Erythroblast (primary cell): ENCODE measurements around the gene TIGD6.
"Not testable (repeated sequence)": the region's sequence is repeated elsewhere in the genome, so short reads cannot be mapped to it uniquely, and the experiment has no call there.

Source experiments
- DNase-seq, 2 experiments: peaks; one replicate each; lab custom pipeline; 2025; lab: John Stamatoyannopoulos, UW
- GATA1 ChIP-seq: IDR thresholded peaks from 2 replicates; pipeline ENCODE4 v1.6.1; 2011; ENCODE audit warnings: low read depth, mild to moderate bottlenecking, control low read depth, low read length, moderate library complexity
- POLR2A ChIP-seq: IDR thresholded peaks from 2 replicates; pipeline ENCODE4 v1.6.1; 2011; ENCODE audit warnings: mild to moderate bottlenecking, low read length

Gene TIGD6

DNA sequence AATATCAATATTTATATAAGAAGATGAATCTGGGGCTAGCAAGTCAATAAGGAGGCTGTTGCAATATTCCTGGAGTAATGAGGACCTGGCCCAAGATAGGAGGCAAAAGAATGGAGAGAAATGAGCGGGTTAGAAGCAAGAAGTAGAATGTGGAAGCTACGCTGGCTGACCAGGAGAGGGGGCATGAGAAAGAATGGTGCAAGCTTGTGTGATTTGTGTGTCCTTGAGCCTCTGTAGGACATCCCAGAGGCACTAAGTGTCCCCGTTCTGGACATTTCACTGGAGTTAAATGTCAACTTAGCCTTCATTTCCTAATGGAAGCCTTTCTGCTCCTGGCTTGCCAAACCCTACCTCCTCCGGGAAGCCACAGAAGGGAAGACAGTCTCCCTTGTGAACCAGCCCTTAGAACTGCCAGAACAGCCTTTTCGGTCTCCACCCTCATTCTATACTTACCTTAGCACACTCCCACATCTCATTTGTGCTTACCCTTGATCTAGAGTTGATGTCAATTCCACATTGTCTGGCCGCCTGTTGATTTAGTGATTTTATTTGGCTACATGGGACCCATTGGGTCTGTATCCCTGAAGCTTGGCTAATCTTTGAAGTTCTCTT, 49.2 kb downstream of the TIGD6 start:
- TF ChIP-seq POLR2A (no peak), GATA1 (no peak)
- no peak for DNase-seq

DNA sequence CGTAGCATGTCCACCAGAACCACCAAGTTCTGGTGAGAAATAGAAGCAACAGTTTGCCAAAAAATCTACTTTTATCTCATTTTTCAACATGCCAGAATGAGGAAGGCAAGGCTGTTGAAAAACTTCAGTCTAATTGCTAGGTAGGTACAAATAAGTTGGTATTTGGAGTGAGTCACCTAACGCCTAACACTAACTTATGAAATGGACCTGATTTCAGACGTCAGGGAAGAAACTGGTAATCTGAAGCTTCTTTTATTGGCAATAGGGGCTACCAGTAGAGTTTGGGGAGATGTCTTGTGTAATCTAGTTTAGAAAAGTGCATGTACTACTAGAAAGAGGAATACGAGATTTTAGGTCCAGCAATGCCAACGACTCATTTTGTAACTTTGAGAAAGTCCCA, 51.5 kb downstream of the TIGD6 start:
- DNase-seq = no peak
- no peak for TF ChIP-seq POLR2A

- no peak for DNase-seq
- TF ChIP-seq POLR2A (no peak), GATA1 (no peak)
Observed at GRCh38 chr5:149946118-149946517, 54.3 kb downstream of the TIGD6 start.

DNA sequence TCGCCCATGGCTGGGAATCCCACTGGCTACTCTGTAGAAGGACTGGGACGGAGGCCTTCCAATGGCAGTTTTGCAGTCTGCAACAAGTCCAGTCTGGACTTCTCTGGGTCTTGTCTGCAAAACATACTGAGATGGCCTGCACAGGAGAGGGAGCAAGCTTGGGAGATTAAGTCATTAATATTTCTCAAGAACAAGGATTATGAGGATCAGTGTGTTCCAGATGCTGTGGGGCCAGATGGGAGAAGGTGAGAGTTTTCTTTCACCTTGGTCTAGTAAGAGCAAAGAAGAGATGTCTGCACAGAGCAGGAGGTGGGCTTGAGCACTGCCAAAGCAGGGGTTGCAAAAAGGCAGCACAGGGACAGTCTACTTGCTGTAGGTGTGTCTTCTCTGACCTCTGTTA, 55.8 kb downstream of the TIGD6 start, which contains the start of gene PDE6A:
Gene PDE6A (minus strand): TSS at position 128 of the 400 bp plus-strand sequence. CDS start 120 bp downstream, at position 8.
- no peak for DNase-seq
- no peak for TF ChIP-seq POLR2A
- no peak for TF ChIP-seq GATA1

- not testable (repeated sequence) for DNase-seq
Observed at GRCh38 chr5:149943177-149943949, 57.1 kb downstream of the TIGD6 start.
